Activated CD8-positive, alpha-beta memory T cell treated with anti-CD3 and anti-CD28 coated beads, Interleukin-2, amount 50 U/mL, for 48 hours (primary cell): ENCODE measurements around the gene FERMT1.

Experiments used
- DNase-seq: peaks from one replicate; pipeline ENCODE4 v3.0.0-alpha.2; 2020

Gene FERMT1

GRCh38 chr20:6122873-6123648, at the start of gene FERMT1:
FERMT1 (minus strand) TSS chr20:6123030; CDS start chr20:6119554, 3,476 bp downstream.
- DNase-seq: peak; percentile 70

GRCh38 chr20:6169251-6169650, 46.4 kb upstream of the FERMT1 start:
- DNase-seq: no peak

- DNase-seq: no peak
These were observed 45.4 kb upstream of the FERMT1 start for GRCh38 chr20:6168204-6168603.

- no peak for DNase-seq
These were observed 42.5 kb upstream of the FERMT1 start for GRCh38 chr20:6165346-6165745.

DNA sequence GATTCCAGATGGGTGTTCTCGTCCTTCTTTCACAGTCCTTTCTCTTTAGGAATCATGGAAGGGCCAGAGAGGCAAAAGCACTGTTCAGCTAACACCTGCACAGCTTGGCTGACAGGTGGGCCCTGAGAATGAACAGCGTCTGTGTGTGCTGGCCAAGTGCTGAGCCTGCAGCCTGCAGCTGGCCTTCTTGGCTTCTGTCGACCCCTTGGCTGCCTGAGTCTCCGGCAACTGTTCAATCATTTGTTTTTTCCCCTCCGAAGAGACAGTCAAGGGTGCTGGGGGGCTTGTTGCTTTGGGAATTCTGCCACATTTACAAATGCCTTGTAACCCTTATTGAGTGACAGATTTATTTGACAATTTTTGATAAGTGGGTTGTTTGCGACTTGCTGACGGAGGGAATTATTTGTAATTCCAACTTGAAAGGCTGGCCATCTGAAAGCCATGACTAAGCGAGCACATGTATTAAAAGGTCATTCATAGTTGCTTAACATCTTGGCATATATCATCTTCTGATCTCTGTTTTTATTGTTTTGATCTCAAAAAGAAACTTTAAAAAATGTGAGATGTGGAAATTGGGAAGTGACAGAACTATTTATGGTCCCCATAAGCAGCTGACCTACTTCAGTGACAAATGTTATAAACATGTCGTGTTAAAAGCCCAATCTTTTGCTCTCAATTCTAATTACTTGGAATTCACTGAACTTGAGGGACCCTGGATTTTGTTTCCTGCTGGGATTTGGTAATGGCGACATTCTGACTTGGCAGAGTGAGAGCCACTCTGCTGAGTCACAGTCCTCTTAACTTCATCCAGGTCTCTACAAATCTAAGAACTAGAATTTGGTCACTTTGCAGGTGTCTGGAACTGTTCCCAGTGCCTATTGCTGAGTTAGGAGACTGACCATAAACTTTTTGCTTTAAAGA, 41.9 kb upstream of the FERMT1 start:
- no peak for DNase-seq

DNA sequence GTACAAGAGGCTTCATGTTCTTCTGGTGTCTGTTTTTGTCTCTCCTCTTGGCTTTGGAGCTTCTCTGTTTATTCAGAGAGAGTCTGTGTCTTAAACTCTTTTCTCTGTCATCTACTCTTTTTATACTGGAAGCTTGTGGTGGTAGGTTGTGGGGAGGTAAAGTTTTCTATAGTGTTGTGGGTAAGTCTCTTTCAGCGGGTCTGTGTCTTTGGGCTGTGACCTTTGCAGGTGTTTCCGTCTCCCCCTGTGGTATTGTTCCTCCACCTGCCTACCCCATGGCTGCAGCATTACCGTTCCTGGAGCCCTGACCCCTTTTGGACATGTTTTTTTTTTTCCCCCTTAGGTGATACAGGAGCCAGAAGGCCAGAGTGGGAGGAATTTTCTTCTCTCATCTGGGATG, 37.9 kb upstream of the FERMT1 start:
- no peak for DNase-seq

DNA sequence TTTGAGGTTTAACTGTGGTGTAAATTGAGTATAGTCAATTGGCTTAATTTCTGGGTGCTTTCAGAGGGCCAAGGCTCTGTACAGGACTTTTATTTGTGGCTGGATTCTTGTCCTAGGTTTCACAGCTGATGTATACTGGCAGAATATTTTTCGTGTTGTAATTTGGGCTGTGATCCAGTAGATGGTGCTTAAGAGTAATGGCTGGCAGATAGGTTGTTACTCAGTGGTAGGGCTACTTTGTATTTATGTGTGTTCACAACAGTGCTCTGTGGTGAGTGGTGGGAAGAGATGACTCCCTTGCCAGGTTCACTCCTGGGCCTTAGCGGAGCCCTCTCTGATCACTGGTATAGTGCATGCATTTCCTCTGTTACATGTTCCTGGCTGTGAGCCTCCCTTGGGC, 34.5 kb upstream of the FERMT1 start:
- no peak for DNase-seq

- DNase-seq: no peak
These were observed 29.9 kb upstream of the FERMT1 start for GRCh38 chr20:6152777-6153176.

- no peak for DNase-seq
These were observed 25.2 kb upstream of the FERMT1 start for GRCh38 chr20:6148073-6148472.

GRCh38 chr20:6142348-6142993, 19.6 kb upstream of the FERMT1 start:
- DNase-seq: peak; percentile 59

DNA sequence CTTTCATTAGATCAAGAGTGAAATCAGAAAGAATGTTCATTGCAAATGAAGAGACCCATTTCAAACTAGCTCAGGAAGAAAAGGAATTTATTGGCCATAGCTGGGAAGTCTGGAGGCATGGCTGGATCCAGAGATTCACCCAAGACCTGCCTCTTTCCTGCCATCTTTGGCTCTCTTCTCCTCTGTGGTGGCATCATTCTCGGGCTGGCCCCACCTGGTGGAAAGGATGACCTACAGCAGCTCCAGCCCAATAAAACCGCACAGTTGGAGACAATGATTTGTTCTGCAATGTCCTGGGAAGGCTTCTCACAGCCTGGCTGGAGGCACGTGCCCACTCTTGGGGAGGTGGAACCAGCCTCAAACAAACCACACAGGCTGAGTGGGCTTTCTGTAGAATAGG, 18.1 kb upstream of the FERMT1 start:
- no peak for DNase-seq

DNA sequence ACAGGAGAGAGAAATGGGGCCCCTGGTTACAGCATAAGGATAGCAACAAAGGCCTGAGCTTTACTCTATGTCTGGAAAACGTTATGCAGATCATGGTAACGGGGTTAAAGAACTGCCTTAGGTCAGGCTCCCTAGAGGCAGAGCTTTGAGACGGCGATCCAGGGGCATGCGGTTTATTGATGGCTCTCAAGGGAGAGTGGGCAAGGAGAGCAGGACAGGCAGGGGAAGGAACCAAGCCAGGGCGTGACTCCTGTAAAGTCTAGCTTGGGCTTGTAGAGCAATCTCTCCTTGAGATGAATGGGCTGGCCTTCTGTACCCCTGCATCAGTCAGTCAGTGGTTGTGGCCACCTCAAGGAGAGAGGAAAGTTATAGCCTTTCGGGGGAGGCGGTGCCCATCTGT, 12.5 kb upstream of the FERMT1 start:
- DNase-seq: no peak

GRCh38 chr20:6134592-6134991, 11.8 kb upstream of the FERMT1 start:
- no peak for DNase-seq

DNA sequence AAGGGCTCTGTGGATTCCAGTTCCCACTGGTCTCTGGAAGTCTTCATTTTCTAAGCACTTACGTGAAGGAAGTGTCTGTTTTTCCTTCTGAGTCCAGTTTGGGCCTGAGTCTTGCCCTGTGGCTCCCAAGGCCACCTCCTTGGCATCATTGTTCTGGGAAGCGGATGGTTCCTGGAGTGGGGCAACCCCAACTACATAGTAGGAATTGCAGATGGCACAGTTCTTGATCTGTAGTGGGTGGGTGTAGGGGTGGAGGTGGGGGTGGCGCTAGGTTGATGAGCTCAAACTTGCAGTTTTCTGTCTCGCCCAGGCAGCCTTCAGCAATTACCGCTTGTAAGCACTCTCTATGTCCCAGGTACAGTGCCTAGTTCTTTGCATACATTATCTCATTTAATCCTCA, 7.2 kb upstream of the FERMT1 start:
- no peak for DNase-seq

GRCh38 chr20:6127825-6128224, 5.0 kb upstream of the FERMT1 start:
- no peak for DNase-seq

GRCh38 chr20:6126846-6127245, 4.0 kb upstream of the FERMT1 start:
- no peak for DNase-seq

DNA sequence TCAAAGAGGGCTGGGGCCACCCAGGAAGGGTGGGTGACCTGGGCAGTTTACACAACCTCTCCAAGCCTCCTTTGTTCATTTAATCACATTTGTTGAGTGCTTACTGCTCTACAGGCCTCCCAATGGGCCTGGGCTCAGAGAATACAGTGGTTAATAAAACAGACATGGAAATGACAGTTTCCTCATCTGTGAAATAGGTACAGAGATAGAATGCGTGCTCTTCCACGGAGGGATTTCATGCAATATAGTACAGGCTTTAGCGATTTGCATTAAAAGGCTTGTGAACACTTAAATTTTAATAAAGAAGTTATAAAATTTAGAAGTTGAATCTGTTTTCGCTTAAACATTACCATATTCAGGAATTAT, 802 bp upstream of the FERMT1 start:
- no peak for DNase-seq

GRCh38 chr20:6122111-6122872, 538 bp downstream of the FERMT1 start:
- DNase-seq: no peak

- no peak for DNase-seq
These were observed 1.3 kb downstream of the FERMT1 start for GRCh38 chr20:6121504-6121903.

DNA sequence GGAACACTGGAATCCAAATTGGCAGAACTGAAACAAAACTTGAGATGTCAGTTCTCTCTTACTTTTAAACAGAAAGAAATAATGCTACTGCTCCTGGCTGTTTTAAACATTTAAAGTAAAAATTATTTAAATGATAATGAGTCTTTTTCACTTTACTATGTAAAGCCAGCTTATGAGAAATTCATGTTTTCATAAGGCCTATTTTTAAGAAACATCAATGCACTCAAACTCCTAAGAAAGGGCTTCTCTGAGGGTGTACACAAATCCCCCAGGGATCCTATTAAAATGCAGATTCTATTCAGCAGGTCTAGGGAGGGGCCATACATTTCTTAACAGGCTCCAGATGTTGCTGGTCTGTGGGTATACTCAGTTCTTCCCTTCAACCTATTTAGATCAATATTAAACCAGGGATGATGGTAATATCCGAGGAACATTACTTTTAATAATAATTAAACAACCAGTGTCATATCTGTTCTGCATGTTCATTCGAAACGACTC, 2.3 kb downstream of the FERMT1 start:
- no peak for DNase-seq

GRCh38 chr20:6116758-6117157, 6.1 kb downstream of the FERMT1 start:
- DNase-seq: no peak

GRCh38 chr20:6115221-6115895, 7.5 kb downstream of the FERMT1 start:
- no peak for DNase-seq
